ENCODE results near the gene PDIA4. TPM values are rescaled to one million over a fixed set of nuclear protein-coding genes. Genes with fewer than 3 reads are reported as not detected.
"Not testable (repeated sequence)": the region's sequence is repeated elsewhere in the genome, so short reads cannot be mapped to it uniquely, and the experiment has no call there.

Gene PDIA4
- total RNA-seq, 2 experiments from 2014 or later = 72.6 to 75.7 TPM

- no peak for TF ChIP-seq CTCF (IDR thresholded peaks at IDR 0.05)
- peak overlapping the region; percentile 58 for H3K27ac Mint-ChIP-seq
- intact Hi-C loops (cut with micrococcal nuclease) = no loop called here
- H3K9me3 Mint-ChIP-seq = peaks cover 6% of the 10 kb centered on the region
- DNase-seq = no peak
- POLR2A ChIA-PET = interaction anchor here (0.9 to 2.5 kb wide), 8 partner anchors 31 to 284 kb away, joined by 3 to 7 read pairs (median 4); partner anchors contain the start of genes CUL1, ZNF282 and ZNF398
- no peak for ATAC-seq
- peaks cover 3% of the 10 kb centered on the region for H3K36me3 Mint-ChIP-seq (ENCODE audit: low read depth)
- H3K27me3 Mint-ChIP-seq = peaks cover 4% of the 10 kb centered on the region
- H3K4me1 Mint-ChIP-seq (ENCODE audit: low read depth) = peaks cover 42% of the 10 kb centered on the region
- H3K4me3 Mint-ChIP-seq = peak overlapping the region; percentile 81
- CTCF ChIA-PET = interaction anchor here (1.1 to 3.0 kb wide), 4 partner anchors 19 to 407 kb away, joined by 4 to 14 read pairs (median 6); no protein-coding TSS in a partner anchor
Measured at GRCh38 chr7:148982654-148983199, 45.6 kb downstream of the PDIA4 start.

GRCh38 chr7:148979827-148980226 is 48.5 kb downstream of the PDIA4 start:
- POLR2A ChIA-PET = interaction anchor here (0.6 to 1.3 kb wide), 3 partner anchors 45 to 66 kb away, joined by 3 to 5 read pairs (median 4); no protein-coding TSS in a partner anchor
- Mint-ChIP-seq H3K9me3 (peaks cover 6% of the 10 kb centered on the region), H3K27me3 (peaks cover 3% of the 10 kb centered on the region), H3K4me1 (ENCODE audit: low read depth) (peaks cover 28% of the 10 kb centered on the region), H3K4me3 (peak overlapping the region; percentile 29), H3K36me3 (ENCODE audit: low read depth) (peaks cover 3% of the 10 kb centered on the region), H3K27ac (peak overlapping the region; percentile 79)
- intact Hi-C loops (cut with micrococcal nuclease) = no loop called here
- DNase-seq (peak; percentile 61), ATAC-seq (peak; percentile 21)
- no peak for TF ChIP-seq CTCF (IDR thresholded peaks at IDR 0.05)
- CTCF ChIA-PET = interaction anchor here (0.6 to 1.6 kb wide), 6 partner anchors 9 to 106 kb away, joined by 3 to 5 read pairs (median 4); no protein-coding TSS in a partner anchor

- CTCF ChIA-PET = interaction anchor here (0.7 to 1.6 kb wide), 6 partner anchors 9 to 783 kb away, joined by 3 to 5 read pairs (median 4); no protein-coding TSS in a partner anchor
- peak overlapping the region; percentile 29 for H3K4me3 Mint-ChIP-seq
Measured at GRCh38 chr7:148979072-148979471, 49.2 kb downstream of the PDIA4 start.

GRCh38 chr7:148978091-148978490 is 50.2 kb downstream of the PDIA4 start:
- Mint-ChIP-seq H3K36me3 (ENCODE audit: low read depth) (peaks cover 3% of the 10 kb centered on the region), H3K9me3 (peaks cover 6% of the 10 kb centered on the region), H3K27ac (no peak overlapping the region), H3K4me1 (ENCODE audit: low read depth) (peaks cover 13% of the 10 kb centered on the region), H3K27me3 (no peaks in the 10 kb centered on the region), H3K4me3 (no peak overlapping the region)
- ATAC-seq (no peak), DNase-seq (no peak)
- ChIA-PET POLR2A (no interaction called here), CTCF (interaction anchor here (0.8 kb wide), 1 partner anchor 15 kb away, joined by 3 read pairs; no protein-coding TSS in a partner anchor)
- TF ChIP-seq CTCF (IDR thresholded peaks at IDR 0.05) = no peak
- intact Hi-C loops (cut with micrococcal nuclease) = no loop called here

More at GRCh38 chr7:148979072-148979471, 49.2 kb downstream of the PDIA4 start:
- DNase-seq = peak; percentile 21
- H3K27ac Mint-ChIP-seq; H3K36me3 Mint-ChIP-seq (ENCODE audit: low read depth); H3K9me3 Mint-ChIP-seq; intact Hi-C loops (cut with micrococcal nuclease); ATAC-seq; H3K27me3 Mint-ChIP-seq: not testable (repeated sequence)
- TF ChIP-seq CTCF (IDR thresholded peaks at IDR 0.05) = peak; percentile 43
- H3K4me1 Mint-ChIP-seq (ENCODE audit: low read depth) = peaks cover 20% of the 10 kb centered on the region
- POLR2A ChIA-PET = interaction anchor here (1.3 kb wide), 1 partner anchor 65 kb away, joined by 3 read pairs; no protein-coding TSS in a partner anchor

- H3K27me3 Mint-ChIP-seq = no peaks in the 10 kb centered on the region
- DNase-seq (no peak), ATAC-seq (no peak)
- peaks cover 2% of the 10 kb centered on the region for H3K36me3 Mint-ChIP-seq (ENCODE audit: low read depth)
- no peaks in the 10 kb centered on the region for H3K9me3 Mint-ChIP-seq
- intact Hi-C loops (cut with micrococcal nuclease) = no loop called here
- no peak overlapping the region for H3K27ac Mint-ChIP-seq
- no peak overlapping the region for H3K4me3 Mint-ChIP-seq
- TF ChIP-seq CTCF (IDR thresholded peaks at IDR 0.05) = no peak
- peaks cover 10% of the 10 kb centered on the region for H3K4me1 Mint-ChIP-seq (ENCODE audit: low read depth)
- ChIA-PET CTCF (interaction anchor here (1.9 to 2.6 kb wide), 3 partner anchors 9 to 31 kb away, joined by 7 to 13 read pairs (median 8); no protein-coding TSS in a partner anchor), POLR2A (interaction anchor here (1.3 to 1.7 kb wide), 2 partner anchors 12 kb away, joined by 5 to 9 read pairs; no protein-coding TSS in a partner anchor)
Measured at GRCh38 chr7:148975896-148976295, 52.4 kb downstream of the PDIA4 start.
